Neural crest cell (in vitro differentiated cells): ENCODE measurements around the gene GPR32. TPM values are rescaled to one million over a fixed set of nuclear protein-coding genes. Genes with fewer than 3 reads are reported as not detected.

Experiments used
- DNase-seq: peaks from one replicate; pipeline ENCODE4 v3.0.0; 2021; ENCODE audit warnings: low read depth, mixed read lengths, low spot score
- H3K27ac Mint-ChIP-seq: one replicate; pipeline ENCODE4 v1.8.0; 2021; ENCODE audit warnings: mild to moderate bottlenecking, mixed read lengths; ENCODE audit not compliant: unreplicated experiment
- H3K27me3 Mint-ChIP-seq: 2 replicates; pipeline ENCODE4 v1.8.0; 2021; ENCODE audit warnings: low read depth, mild to moderate bottlenecking, mixed read lengths
- H3K36me3 Mint-ChIP-seq: 2 replicates; pipeline ENCODE4 v1.8.0; 2021; ENCODE audit warnings: low read depth, mild to moderate bottlenecking, mixed read lengths
- H3K4me1 Mint-ChIP-seq: 2 replicates; pipeline ENCODE4 v1.8.0; 2021; ENCODE audit warnings: mixed read lengths
- H3K4me3 Mint-ChIP-seq: one replicate; pipeline ENCODE4 v1.8.0; 2021; ENCODE audit warnings: mild to moderate bottlenecking, mixed read lengths
- H3K9me3 Mint-ChIP-seq: 2 replicates; pipeline ENCODE4 v1.8.0; 2021; ENCODE audit warnings: mixed read lengths
- total RNA-seq: library from RNA; stranded (reverse); gene quantifications from 2 replicates; pipeline ENCODE4 v1.2.1, GENCODE V29; 2021
- TF ChIP-seq, protein P1 (sequence below): fragments of 200-600 bp; sonication (generic); conservative IDR thresholded peaks from 2 replicates; pipeline ENCODE4 v1.5.0; 2021; ENCODE audit warnings: antibody characterized with exemption, mild to moderate bottlenecking

GPR32 gene
- total RNA-seq, 1 donor from 2014 or later, result not detected

- peaks cover 23% of the 10 kb centered on the region for H3K4me1 Mint-ChIP-seq
- TF ChIP-seq, protein P1, sequence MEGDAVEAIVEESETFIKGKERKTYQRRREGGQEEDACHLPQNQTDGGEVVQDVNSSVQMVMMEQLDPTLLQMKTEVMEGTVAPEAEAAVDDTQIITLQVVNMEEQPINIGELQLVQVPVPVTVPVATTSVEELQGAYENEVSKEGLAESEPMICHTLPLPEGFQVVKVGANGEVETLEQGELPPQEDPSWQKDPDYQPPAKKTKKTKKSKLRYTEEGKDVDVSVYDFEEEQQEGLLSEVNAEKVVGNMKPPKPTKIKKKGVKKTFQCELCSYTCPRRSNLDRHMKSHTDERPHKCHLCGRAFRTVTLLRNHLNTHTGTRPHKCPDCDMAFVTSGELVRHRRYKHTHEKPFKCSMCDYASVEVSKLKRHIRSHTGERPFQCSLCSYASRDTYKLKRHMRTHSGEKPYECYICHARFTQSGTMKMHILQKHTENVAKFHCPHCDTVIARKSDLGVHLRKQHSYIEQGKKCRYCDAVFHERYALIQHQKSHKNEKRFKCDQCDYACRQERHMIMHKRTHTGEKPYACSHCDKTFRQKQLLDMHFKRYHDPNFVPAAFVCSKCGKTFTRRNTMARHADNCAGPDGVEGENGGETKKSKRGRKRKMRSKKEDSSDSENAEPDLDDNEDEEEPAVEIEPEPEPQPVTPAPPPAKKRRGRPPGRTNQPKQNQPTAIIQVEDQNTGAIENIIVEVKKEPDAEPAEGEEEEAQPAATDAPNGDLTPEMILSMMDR, result no peak
- no peak overlapping the region for H3K27ac Mint-ChIP-seq
- no peaks in the 10 kb centered on the region for H3K36me3 Mint-ChIP-seq
- H3K27me3 Mint-ChIP-seq, result peaks cover 44% of the 10 kb centered on the region
- H3K9me3 Mint-ChIP-seq, result no peaks in the 10 kb centered on the region
- H3K4me3 Mint-ChIP-seq, result no peak overlapping the region
- no peak for DNase-seq
These were observed 14.4 kb downstream of the GPR32 start for GRCh38 chr19:50784710-50785109.

DNA sequence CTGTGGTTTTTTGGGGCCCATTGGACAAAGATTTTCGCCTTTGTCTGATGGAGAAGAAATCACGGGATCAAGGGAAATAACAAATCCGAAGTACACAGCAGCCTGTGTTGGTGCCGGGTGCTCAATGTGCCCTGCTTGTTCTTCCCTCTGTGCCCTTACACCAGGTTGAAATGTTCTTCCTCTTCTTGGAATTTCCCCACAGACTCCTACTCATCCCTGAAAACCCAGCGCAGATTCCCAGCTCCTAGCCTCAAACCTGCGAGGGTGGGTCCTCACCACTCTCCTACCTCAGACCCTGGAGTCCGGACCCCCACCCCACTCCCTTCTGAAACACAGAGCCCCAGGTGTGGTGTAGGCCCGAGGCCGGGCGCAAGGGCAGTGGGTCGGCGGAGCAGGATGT lies 15.1 kb downstream of the GPR32 start:
- TF ChIP-seq, protein P1, result no peak
- peaks cover 41% of the 10 kb centered on the region for H3K27me3 Mint-ChIP-seq
- H3K36me3 Mint-ChIP-seq, result no peaks in the 10 kb centered on the region
- no peak for DNase-seq
- H3K4me1 Mint-ChIP-seq, result peaks cover 23% of the 10 kb centered on the region
- H3K9me3 Mint-ChIP-seq, result no peaks in the 10 kb centered on the region
- H3K4me3 Mint-ChIP-seq, result no peak overlapping the region
- no peak overlapping the region for H3K27ac Mint-ChIP-seq

DNA sequence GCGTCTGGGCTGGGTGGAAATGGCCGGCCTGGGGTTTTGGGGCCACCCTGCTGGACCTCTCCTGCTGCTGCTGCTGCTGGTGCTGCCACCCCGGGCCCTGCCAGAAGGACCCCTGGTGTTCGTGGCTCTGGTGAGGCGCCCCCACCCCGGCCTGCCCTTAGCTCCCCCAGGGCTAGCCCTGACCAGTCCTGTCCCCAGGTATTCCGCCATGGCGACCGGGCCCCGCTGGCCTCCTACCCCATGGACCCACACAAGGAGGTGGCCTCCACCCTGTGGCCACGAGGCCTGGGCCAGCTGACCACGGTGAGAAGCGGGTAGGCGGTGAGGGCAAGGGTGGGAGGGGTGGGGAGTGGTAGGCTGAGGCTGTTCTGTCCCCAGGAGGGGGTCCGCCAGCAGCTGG lies 20.1 kb downstream of the GPR32 start, which contains the start of gene ACP4:
ACP4 (plus strand) TSS at position 20 of the 400 bp plus-strand sequence; CDS start at position 20, 0 bp downstream.
- Mint-ChIP-seq H3K9me3 (peaks cover 6% of the 10 kb centered on the region), H3K4me3 (peak within 1 kb of the TSS; percentile 75), H3K27ac (no peak within 1 kb of the TSS), H3K4me1 (peaks cover 26% of the 10 kb centered on the region), H3K27me3 (peaks cover 44% of the 10 kb centered on the region), H3K36me3 (peaks cover 6% of the 10 kb centered on the region)
- no peak for DNase-seq
- TF ChIP-seq, protein P1, result no peak

- TF ChIP-seq, protein P1, result no peak
- H3K4me1 Mint-ChIP-seq, result peaks cover 20% of the 10 kb centered on the region
- peaks cover 6% of the 10 kb centered on the region for H3K9me3 Mint-ChIP-seq
- no peak for DNase-seq
- H3K27me3 Mint-ChIP-seq, result peaks cover 43% of the 10 kb centered on the region
- peak overlapping the region; percentile 75 for H3K4me3 Mint-ChIP-seq
- H3K36me3 Mint-ChIP-seq, result peaks cover 6% of the 10 kb centered on the region
- no peak overlapping the region for H3K27ac Mint-ChIP-seq
These were observed 20.7 kb downstream of the GPR32 start for GRCh38 chr19:50790922-50791467.

DNA sequence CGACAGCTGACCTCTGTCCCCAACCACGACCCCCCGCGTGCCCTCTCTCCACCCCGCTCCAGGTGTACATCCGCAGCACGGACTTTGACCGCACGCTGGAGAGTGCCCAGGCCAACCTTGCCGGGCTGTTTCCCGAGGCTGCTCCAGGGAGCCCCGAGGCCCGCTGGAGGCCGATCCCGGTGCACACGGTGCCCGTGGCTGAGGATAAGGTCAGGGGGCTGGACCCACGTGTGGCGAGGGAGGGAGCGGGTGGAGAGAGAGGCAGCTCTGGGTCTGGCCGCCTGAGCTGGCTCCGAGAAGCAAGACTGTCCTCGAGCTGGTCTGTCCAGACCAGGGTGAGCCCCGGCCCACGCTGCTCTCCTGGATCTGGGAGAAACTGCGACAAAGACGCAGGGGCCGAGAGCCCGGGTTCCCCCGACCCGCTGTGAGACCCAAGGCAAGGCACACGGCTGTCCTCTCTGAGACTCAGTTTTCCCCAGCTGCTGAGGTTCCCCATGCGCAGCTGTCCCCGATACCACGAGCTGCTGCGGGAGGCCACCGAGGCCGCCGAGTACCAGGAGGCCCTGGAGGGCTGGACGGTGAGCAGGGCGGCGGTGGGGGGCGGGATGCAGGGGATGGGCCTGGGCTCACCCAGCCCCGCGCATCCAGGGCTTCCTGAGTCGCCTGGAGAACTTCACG lies 21.5 kb downstream of the GPR32 start:
- Mint-ChIP-seq H3K4me3 (peak overlapping the region; percentile 75), H3K36me3 (peaks cover 6% of the 10 kb centered on the region), H3K27ac (no peak overlapping the region), H3K9me3 (peaks cover 6% of the 10 kb centered on the region), H3K27me3 (peaks cover 43% of the 10 kb centered on the region), H3K4me1 (peaks cover 16% of the 10 kb centered on the region)
- TF ChIP-seq, protein P1, result no peak
- peak; percentile 18 for DNase-seq
